RCC 7860 (cell line): ENCODE measurements around the gene SHISA2.

ENCODE experiments used
- DNase-seq: peaks from one replicate; pipeline ENCODE4 v3.0.0-alpha.2; 2015; ENCODE audit warnings: low spot score
- FAIRE-seq: peaks from 2 replicates; lab custom pipeline; 2012; peaks lifted over from hg19 to GRCh38; lab: Jason Lieb, UNC

The SHISA2 gene

GRCh38 chr13:26050568-26051230, 1.1 kb downstream of the SHISA2 start:
- DNase-seq (no peak), FAIRE-seq (no peak)

- no peak for FAIRE-seq
- no peak for DNase-seq
Observed at GRCh38 chr13:26048741-26049140, 3.1 kb downstream of the SHISA2 start.

GRCh38 chr13:26047040-26047439, 4.8 kb downstream of the SHISA2 start:
- FAIRE-seq (no peak), DNase-seq (no peak)

- FAIRE-seq (no peak), DNase-seq (no peak)
Observed at GRCh38 chr13:26046639-26047038, 5.2 kb downstream of the SHISA2 start.

- no peak for DNase-seq
- no peak for FAIRE-seq
Observed at GRCh38 chr13:26045142-26045541, 6.7 kb downstream of the SHISA2 start.

- FAIRE-seq: no peak
- DNase-seq: no peak
Observed at GRCh38 chr13:26042785-26043184, 9.0 kb downstream of the SHISA2 start.

DNA sequence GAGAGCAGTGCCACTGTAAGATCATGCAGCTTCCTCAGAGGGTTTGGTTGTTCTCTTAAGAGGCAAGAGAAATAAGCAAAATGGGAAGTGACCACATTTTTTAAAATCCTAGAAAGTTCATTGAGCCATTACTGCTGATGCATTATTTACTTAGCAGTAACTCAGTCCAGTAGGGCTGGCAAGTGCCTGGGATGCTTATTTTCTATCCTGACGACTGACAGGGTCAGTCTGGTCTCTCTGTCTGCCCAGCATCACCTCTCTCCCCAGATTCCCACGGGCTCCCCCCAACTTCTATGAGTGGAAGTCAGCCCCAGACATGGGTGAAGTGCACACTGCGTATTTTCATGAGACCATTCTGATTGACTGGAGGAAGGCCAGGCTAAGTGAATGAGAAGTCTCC, 10.4 kb downstream of the SHISA2 start:
- DNase-seq (no peak), FAIRE-seq (no peak)

DNA sequence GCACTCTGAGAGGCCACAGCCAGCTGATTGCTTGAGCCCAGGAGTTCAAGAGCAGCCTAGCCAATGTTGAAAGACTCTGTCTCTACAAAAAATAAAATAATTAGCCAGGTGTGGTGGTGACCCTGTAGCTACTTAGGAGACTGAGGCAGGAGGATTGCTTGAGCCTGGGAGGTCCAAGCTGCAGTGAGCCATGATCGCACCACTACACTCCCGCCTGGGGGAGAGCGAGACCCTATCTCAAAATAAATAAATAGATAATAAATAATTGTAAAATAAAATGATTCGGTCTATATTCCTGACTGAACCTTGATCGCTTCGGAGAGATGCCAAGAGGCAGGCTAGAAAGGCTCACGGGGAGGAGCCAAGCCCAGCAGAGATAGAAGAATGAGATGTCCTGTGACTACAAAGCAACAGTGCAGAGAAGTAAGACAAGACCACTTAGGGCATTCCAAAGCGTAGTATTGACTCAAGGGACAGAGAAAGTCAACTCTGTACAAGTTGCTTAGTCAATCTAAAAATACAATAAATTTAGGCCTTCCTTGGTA, 12.8 kb downstream of the SHISA2 start:
- no peak for DNase-seq
- FAIRE-seq: no peak

DNA sequence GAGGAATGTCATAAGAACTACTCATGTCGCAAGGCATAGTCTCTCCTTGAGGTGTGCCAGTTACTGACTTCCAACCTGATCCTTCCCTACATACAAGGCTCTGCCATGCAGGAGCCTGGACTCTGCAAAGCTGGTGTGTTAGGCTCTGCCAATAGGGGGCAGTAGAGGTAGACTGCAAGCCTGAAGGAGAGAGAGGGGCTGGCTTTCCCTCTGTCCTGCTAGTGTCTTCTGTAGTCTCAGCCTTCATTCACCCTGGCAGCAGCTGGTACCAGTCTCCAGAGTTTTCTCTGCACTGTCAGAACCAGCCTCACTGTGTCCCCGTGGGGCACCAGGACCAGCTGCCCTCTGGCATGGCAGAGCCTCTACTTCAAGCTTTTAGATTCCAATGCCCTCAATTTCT, 14.5 kb downstream of the SHISA2 start:
- no peak for DNase-seq
- no peak for FAIRE-seq

GRCh38 chr13:26036383-26036782, 15.4 kb downstream of the SHISA2 start:
- FAIRE-seq (no peak), DNase-seq (peak; percentile 10)

DNA sequence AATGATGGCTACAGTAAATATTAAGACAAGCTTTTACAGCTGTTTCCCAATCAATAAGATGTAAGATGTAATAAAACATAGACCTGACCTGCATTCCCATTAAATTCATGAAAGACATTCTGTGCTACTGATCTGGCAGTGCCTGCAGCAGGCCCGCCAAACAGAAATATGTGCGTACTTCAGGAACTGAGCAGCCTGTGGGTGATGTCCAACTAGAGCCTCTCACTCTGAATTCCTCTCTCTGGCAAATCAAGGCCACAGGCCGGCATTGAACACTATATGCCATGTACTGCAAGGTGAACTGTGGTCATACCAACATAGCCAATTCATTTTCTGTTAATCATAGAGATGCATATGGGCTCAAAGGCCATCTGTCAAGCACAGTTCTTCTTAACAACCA, 17.8 kb downstream of the SHISA2 start:
- FAIRE-seq (no peak), DNase-seq (no peak)

GRCh38 chr13:26030331-26030730, 21.5 kb downstream of the SHISA2 start:
- no peak for DNase-seq
- FAIRE-seq: no peak

- FAIRE-seq: no peak
Observed at GRCh38 chr13:26029581-26030136, 22.2 kb downstream of the SHISA2 start.

GRCh38 chr13:26026211-26026610, 25.6 kb downstream of the SHISA2 start:
- FAIRE-seq (no peak), DNase-seq (no peak)

More at GRCh38 chr13:26029581-26030136, 22.2 kb downstream of the SHISA2 start:
- DNase-seq: no peak

DNA sequence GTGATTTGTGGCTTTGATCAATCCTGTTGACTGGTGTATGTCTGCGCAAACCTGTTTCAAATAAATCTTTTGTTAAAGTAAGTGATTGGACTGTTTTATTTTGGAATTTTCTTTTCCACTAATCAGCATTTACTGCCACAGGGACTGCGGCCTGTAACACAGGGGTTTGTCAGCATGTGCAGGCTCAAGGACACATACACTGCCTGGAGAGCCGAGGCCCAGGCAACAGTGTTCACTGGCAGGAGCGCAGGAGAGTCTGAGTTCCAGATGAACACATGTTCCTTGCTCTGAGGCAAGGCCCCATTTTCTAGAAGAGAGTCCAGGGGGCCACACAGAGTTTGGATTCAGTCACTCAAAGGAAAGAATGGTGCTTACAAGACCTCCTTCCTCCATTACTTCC, 26.0 kb downstream of the SHISA2 start:
- DNase-seq (no peak), FAIRE-seq (no peak)

DNA sequence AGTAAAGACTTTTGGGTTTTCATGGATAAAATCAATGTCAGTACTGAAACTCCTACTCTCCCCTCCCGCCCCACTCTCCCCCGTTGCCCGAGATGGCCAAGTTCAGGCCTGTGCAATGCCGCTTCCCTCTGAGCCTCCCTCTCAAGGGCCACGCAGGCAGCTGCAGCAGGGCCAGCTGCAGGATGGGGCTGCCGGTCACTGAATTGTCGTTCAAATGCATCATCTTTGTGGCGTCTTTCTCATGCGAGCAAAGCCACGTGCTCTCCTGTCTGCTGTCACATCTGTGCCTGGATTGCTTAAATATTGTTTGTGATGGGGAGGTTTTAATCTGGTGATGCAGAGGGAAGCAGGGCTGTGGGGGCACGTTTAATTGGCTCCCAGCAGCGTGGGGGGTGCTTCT, 26.6 kb downstream of the SHISA2 start:
- FAIRE-seq (no peak), DNase-seq (no peak)

GRCh38 chr13:26024558-26024957, 27.3 kb downstream of the SHISA2 start:
- no peak for FAIRE-seq
- DNase-seq: no peak

- DNase-seq: peak; percentile 99
- FAIRE-seq: peak; percentile 97
Observed at GRCh38 chr13:26022538-26023292, 29.1 kb downstream of the SHISA2 start.

DNA sequence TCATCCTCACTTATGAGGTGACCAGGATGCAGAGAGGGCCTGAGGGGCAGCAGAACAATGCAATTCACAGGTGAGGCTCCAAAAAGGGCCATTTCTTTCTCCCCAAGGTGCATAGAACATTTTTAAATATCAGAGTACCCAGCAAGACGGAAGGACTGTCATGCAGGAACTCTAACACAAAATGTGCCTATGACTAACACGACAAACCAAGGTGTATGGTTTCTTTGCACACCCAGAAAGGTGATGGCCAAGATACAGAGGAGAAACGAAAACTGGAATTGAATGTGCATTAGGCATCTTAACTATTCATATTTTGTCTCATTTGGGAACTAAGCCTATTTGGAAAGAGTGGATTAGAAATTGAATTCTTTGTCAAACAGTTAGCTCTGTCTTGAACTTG, 29.9 kb downstream of the SHISA2 start:
- no peak for FAIRE-seq
- no peak for DNase-seq

DNA sequence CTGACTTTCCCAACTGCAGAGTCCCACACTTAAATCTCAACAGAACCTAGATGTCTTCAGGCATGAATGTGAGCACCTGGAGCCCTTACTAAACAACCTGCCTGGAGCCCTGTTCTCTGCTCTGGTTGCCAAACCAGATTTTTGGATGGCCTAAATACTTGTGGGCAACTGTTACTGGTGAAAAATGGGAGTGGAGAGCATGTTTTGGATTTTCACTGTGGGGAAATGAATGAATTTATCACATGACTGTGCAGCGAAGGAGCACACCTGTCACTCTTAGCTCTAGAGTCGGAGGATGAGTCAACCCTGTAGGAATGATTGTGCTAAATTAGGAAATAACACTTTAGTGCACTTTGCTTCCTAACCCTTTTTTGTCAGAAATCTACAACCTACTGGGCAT, 30.3 kb downstream of the SHISA2 start:
- no peak for FAIRE-seq
- peak; percentile 17 for DNase-seq

- FAIRE-seq: no peak
- no peak for DNase-seq
Observed at GRCh38 chr13:26020891-26021290, 30.9 kb downstream of the SHISA2 start.
